Measurements from ENCODE around the gene VANGL2.
A peak's percentile ranks its signal among the peaks of the same experiment; 100 is the strongest.

VANGL2 gene

GRCh38 chr1:160400223-160400645, at the start of gene VANGL2:
Gene VANGL2 (plus strand): TSS chr1:160400564. CDS start chr1:160415838, 15,274 bp downstream.
- DNase-seq, result peak; percentile 68

DNA sequence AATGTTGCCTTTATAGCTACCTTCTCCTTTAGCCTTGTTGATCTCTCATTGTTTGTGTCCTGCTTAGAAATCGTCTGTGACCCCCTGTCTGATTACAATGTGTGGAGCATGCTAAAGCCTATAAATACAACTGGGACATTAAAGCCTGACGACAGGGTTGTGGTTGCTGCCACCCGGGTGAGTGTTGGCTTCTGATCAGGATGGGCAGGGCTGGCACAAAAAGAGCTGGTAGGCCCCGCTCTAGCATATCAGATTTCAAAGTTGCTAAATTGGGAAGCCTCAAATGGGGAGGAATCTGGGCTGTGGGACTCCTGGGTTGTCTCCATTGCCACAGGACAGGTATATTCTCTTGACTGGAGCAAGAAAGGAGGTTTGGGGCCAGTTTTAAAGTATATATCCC, 48.7 kb upstream of the VANGL2 start:
- DNase-seq, result no peak

DNA sequence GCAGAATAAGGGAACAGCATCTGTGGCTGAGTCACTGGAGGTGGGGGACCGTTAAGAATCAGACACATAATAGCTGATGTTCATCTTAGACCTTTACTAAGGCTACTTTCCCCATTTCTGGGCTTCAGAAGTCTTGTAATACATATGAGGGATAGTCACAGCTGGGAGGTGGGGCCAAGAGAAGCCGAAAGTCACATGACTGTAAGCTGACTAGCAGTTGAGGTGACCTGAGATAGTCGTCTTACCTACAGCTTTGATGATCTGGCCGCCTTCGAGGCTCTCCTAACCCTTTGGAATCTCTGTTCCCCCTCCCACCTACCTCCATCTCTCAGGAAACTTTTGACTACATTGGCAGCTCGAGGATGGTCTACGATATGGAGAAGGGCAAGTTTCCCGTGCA, 47.8 kb upstream of the VANGL2 start:
- no peak for DNase-seq

GRCh38 chr1:160353223-160353622, 47.1 kb upstream of the VANGL2 start:
- no peak for DNase-seq

DNA sequence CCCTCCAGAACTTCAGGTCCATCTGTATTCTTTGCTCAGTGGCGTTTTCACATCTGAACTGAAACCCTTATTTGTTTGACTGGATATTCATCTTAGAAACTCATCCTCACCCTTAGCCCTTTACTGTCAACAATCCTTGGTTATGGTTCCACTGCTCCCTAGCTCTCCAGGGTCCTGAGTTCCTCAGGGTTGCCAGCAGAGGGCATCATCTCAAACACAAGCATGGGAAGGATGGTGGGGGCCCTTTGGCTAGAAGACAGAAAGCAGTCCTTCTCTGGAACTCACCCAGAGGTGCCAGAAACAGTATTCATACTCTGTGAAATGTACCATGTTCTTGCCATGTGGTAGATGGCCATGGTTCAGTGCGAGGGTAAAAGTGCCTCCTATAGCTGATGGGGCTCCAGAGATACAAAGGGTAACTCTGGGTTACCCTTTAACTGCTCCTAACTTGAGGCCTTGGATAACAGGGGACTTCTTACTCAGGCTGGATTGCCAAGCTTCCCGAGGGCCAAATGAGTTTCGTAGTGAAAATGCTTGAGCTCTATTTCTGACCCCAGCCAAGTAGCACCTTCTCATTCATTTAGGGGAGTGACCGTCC, 45.9 kb upstream of the VANGL2 start:
- DNase-seq, result peak; percentile 34

DNA sequence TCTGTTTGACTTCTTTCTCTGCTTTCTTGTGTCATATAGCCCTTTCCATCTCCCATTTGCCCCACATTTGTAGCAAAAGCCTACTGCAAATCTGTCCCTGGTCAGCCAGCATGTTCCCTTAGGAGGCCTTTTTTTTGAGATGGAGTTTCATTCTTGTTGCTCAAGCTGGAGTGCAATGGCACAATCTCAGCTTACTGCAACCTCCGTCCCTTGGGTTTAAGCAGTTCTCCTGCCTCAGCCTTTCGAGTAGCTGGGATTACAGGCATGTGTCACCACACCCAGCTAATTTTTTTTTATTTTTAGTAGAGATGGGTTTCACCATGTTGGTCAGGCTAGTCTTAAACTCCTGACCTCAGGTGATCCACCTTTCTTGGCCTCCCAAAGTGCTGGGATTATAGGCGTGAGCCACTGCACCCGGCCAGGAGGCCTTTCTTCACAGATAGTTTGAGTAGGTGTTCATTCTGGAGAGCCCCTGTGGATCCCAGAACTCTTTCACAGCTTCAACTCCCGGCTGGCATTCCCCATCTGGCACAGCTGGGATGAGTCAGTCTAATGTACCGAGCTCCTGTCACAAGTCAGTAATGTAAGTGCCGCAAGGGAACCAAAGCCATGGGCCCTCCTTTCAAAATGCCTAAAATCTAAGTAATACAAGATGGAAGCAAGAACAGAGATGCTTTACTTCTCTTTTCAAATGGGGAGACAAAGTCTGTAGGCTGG, 42.9 kb upstream of the VANGL2 start:
- DNase-seq, result no peak

DNA sequence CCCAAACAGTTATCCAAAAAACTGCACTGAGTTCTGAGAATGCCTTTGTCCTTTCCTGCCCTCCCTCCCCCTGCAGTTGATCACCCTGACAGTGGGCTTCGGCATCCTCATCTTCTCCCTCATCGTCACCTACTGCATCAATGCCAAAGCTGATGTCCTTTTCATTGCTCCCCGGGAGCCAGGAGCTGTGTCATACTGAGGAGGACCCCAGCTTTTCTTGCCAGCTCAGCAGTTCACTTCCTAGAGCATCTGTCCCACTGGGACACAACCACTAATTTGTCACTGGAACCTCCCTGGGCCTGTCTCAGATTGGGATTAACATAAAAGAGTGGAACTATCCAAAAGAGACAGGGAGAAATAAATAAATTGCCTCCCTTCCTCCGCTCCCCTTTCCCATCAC, 42.3 kb upstream of the VANGL2 start:
- DNase-seq, result no peak

DNA sequence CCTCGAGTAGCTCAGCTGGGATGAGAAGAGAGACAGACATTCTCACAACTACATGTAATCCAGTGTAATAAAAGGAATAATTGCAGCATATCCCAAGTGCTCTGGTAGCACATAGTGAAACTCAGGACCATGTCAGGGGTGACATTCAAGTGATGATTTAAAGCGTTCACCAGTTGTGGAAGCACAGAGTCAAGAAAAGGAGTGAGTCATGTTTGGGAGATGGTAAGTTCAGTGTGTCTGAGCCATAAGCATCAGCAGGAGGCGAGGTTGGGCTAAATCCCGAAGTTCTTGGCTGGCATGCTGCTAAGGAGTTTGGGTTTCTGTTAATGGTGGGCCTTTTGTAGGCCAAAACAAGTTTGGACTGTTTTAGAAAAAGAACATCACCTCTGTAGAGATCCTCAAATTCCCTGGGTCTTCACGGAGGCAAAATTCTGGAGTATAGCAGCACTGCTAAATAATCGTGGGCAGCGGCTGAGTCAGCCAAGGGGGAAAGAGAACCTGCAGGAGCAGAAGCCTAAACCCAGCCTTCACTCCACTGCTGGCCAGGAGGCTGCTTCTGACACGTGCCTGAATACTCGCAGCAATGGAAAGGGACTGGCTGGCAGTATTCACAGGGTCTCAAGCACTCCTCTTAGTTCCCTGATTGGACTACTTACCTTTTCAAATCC, 40.7 kb upstream of the VANGL2 start:
- no peak for DNase-seq

- no peak for DNase-seq
Observed at GRCh38 chr1:160360227-160360695, 40.1 kb upstream of the VANGL2 start.

DNA sequence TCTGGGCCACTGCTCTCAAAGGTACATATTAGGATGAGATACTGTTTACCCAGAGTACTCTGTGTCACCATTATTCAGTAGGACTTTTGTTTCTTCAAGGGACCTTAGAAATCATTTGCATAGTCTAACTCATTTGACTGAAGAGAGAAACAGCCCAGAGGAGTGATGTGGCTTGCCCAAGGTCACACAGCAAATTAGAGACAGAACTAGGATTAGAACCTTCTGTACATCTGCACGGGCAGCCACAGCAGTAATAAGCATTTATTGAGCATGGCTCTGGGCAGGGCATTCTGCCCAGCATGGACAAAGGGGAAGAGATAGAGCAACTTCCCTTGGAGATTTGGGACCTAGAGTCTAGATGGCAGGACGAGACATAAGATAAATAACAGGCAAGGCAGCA, 39.2 kb upstream of the VANGL2 start:
- no peak for DNase-seq

DNA sequence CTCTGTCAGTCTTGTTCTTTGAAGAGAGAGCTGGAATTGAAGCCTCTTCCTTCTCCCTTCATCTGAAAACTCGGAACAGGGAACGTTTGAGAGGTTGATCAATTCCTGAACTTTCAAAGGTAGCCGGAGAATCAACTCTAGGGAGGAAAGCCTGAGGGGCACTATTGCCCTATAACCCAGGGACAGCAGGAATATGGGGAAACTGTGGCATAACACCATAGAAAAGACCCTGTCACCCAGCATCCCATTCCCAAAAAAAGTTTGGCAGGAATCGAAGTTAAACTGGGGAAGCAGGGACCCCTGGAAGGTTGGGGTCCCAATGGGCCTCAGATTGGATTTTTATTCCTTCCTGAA, 38.6 kb upstream of the VANGL2 start:
- DNase-seq, result no peak

GRCh38 chr1:160362168-160362957, 38.0 kb upstream of the VANGL2 start:
- DNase-seq, result no peak

GRCh38 chr1:160363010-160363409, 37.4 kb upstream of the VANGL2 start:
- DNase-seq, result no peak

DNA sequence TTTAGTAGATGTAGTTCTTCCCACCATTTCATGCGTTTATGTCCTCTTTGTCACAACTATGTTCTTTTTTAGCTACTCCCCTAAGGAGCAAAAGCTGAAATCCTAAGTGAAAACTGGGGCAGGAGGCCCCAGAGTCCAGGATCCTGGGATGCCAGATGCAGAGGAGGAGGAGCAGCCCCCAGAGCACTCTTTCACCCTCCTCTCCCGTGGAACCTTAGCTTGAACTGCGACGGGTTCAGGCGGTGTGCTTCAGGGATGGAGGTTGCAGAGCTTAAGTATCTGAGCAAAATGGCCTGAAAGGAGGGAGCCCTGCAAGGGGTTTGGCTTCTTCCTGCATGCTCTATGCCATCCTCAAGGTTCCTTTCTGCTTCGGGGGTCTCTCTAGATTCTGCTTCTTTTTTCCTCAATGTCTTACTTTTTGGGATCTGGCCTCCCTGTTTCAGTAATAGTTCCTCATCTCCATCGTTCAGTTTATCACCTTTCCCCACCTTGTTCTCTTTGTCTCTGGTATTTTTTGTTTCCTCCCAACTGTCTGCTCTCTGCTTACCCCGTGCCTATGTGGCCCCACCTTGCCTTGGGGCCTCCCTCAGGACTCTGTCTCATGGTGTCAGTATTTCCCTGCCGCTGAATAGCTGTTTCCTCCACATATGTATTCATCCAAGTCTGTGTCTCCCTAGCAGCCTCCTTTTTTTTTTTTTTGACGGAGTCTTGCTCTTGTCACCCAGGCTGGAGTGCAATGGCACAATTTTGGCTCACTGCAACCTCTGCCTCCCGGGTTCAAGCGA, 36.2 kb upstream of the VANGL2 start:
- no peak for DNase-seq

DNA sequence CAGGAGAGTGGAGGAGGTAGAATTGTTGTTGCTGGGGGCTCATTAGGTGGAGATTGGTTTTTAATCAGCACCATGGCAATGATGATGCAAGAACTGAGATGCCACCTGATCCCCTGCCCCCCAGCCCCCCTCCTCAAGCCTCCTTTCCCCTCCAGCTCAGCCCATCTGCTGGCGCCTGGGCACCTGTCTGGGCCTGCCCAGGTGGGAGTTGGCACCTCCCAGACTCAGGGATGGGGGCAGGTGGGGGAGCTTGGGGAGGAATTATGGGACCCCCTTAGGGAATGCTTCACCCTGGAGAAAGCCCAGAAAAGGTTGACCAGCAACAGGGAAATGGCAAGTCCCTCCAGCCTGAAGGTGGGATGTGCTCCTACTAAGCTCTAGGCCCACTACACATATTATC, 35.0 kb upstream of the VANGL2 start:
- DNase-seq, result no peak

GRCh38 chr1:160366731-160367515, 33.4 kb upstream of the VANGL2 start, which contains the start of gene NHLH1:
Gene NHLH1 (plus strand): TSS chr1:160367071. CDS start chr1:160370732, 3,661 bp downstream.
- DNase-seq, result no peak

- no peak for DNase-seq
Observed at GRCh38 chr1:160367516-160367900, 32.9 kb upstream of the VANGL2 start.

GRCh38 chr1:160367934-160368923, 32.1 kb upstream of the VANGL2 start:
- DNase-seq, result no peak

DNA sequence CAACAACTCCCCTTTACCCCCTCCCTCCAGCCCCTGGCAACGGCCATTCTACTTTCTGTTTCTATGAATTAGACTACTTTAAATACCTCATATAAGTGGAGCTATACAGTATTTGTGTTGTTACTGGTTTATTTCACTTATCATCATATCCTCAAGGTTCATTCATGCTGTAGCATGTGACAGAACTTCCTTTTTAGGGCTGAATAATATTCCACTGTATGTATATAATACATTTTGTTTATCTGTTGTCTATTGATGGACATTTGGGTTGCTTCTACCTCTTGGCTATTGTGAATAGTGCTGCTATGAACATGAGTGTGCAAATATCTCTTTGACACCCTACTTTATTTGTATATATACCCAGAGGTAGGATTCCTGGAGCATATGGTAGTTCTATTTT, 31.3 kb upstream of the VANGL2 start:
- no peak for DNase-seq
